GM12801 (cell line): ENCODE measurements around the gene TRNP1.

Experiments used
- CTCF ChIP-seq: IDR thresholded peaks from one replicate; pipeline ENCODE4 v1.5.1; 2011; ENCODE audit warnings: control low read depth; ENCODE audit not compliant: insufficient read length; ENCODE audit errors: extremely low read depth

The TRNP1 gene

GRCh38 chr1:26960625-26960966 is 32.9 kb upstream of the TRNP1 start:
- no peak for TF ChIP-seq CTCF

- no peak for TF ChIP-seq CTCF
Measured at GRCh38 chr1:26961826-26962225, 31.7 kb upstream of the TRNP1 start.

GRCh38 chr1:26965213-26965612 is 28.3 kb upstream of the TRNP1 start:
- TF ChIP-seq CTCF: no peak

- no peak for TF ChIP-seq CTCF
Measured at GRCh38 chr1:26965628-26966027, 27.9 kb upstream of the TRNP1 start.

- no peak for TF ChIP-seq CTCF
Measured at GRCh38 chr1:26970810-26971209, 22.7 kb upstream of the TRNP1 start.

GRCh38 chr1:26971590-26971989 is 21.9 kb upstream of the TRNP1 start:
- no peak for TF ChIP-seq CTCF

- TF ChIP-seq CTCF: no peak
Measured at GRCh38 chr1:26972390-26972789, 21.1 kb upstream of the TRNP1 start.

- no peak for TF ChIP-seq CTCF
Measured at GRCh38 chr1:26972821-26973220, 20.7 kb upstream of the TRNP1 start.
